ENCODE data around the gene FNDC5.

DNA sequence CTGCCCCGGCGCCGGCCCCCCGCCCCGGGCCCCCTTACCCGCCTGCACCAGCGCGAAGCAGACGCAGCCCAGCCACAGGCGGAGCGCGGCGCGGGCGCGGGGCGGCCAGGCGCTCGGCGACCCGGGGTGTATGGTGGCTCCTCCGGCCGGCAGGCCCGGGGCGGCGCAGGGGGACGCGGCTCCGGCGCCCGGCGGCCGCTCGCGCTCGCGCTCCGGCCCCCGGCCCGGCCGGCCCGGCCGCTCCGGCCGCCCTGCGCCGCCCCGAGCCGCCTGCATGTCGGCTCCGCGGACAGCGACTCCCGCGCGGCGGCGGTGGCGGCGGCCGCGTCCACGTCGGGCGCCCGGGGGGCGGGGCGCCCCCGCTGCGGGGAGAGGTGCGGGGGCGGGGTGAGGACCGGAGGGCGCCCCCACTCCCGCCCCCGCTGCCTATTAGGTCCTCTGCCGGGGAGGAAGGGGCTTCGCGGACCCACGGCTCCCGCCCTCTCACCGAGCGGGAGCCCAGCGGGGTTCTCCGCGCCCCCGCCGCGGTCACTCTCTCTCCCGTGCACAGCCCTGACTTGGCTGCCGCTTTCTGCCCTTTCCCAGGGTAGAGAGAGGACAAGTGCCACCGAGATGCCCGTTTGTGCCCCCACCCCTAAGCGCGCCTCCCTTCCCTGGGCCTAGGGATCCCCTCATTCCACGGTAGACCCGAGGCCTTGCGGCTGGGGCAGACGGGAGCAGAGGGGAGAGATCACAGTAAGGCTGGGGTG is at the start of gene FNDC5:
- no peak for TF ChIP-seq YY1 (IDR thresholded peaks at IDR 0.05; ENCODE audit: low read depth)
- no peak for TF ChIP-seq CHD2 (IDR thresholded peaks at IDR 0.05; ENCODE audit: low read length, partially characterized antibody)
- TF ChIP-seq, protein P1, sequence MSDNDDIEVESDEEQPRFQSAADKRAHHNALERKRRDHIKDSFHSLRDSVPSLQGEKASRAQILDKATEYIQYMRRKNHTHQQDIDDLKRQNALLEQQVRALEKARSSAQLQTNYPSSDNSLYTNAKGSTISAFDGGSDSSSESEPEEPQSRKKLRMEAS (IDR thresholded peaks at IDR 0.05; ENCODE audit: low read depth) = no peak
- TF ChIP-seq, protein P2, sequence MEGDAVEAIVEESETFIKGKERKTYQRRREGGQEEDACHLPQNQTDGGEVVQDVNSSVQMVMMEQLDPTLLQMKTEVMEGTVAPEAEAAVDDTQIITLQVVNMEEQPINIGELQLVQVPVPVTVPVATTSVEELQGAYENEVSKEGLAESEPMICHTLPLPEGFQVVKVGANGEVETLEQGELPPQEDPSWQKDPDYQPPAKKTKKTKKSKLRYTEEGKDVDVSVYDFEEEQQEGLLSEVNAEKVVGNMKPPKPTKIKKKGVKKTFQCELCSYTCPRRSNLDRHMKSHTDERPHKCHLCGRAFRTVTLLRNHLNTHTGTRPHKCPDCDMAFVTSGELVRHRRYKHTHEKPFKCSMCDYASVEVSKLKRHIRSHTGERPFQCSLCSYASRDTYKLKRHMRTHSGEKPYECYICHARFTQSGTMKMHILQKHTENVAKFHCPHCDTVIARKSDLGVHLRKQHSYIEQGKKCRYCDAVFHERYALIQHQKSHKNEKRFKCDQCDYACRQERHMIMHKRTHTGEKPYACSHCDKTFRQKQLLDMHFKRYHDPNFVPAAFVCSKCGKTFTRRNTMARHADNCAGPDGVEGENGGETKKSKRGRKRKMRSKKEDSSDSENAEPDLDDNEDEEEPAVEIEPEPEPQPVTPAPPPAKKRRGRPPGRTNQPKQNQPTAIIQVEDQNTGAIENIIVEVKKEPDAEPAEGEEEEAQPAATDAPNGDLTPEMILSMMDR (IDR thresholded peaks at IDR 0.05) = no peak
- TF ChIP-seq, protein P3, sequence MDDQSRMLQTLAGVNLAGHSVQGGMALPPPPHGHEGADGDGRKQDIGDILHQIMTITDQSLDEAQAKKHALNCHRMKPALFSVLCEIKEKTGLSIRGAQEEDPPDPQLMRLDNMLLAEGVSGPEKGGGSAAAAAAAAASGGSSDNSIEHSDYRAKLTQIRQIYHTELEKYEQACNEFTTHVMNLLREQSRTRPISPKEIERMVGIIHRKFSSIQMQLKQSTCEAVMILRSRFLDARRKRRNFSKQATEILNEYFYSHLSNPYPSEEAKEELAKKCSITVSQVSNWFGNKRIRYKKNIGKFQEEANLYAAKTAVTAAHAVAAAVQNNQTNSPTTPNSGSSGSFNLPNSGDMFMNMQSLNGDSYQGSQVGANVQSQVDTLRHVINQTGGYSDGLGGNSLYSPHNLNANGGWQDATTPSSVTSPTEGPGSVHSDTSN (IDR thresholded peaks at IDR 0.05) = no peak

All from SK-N-SH (cell line).